AG04449 (cell line): ENCODE measurements around the gene SLC25A22.

ENCODE experiments used
- CTCF ChIA-PET: fragments of 350-600 bp; formaldehyde crosslinking; extraction: SDS; loops from one replicate; lab custom pipeline; 2021; ENCODE audit warnings: antibody characterized with exemption; lab: Yijun Ruan, JAX
- POLR2A ChIA-PET: fragments of 400-600, 350-600 bp; formaldehyde crosslinking; extraction: SDS; loops from one replicate; lab custom pipeline; 2020; ENCODE audit warnings: antibody characterized with exemption, inconsistent platforms; lab: Yijun Ruan, JAX
- DNase-seq: peaks from one replicate; pipeline ENCODE4 v3.0.0-alpha.2; 2010; ENCODE audit warnings: low read depth, low spot score
- H3K4me3 ChIP-seq: 2 replicates; pipeline ENCODE4 v1.5.1; 2011; ENCODE audit warnings: low read depth, mild to moderate bottlenecking, control low read depth, low read length
- CTCF ChIP-seq: IDR thresholded peaks from one replicate; pipeline ENCODE4 v1.5.1; 2011; ENCODE audit warnings: mild to moderate bottlenecking, moderate library complexity, low read length, control low read depth, inconsistent platforms; ENCODE audit not compliant: insufficient read depth; ENCODE audit errors: missing control alignments

The SLC25A22 gene

GRCh38 chr11:836274-836673 lies 38.2 kb upstream of the SLC25A22 start:
- no peak for TF ChIP-seq CTCF
- ChIA-PET POLR2A (interaction anchor here (1.2 to 8.7 kb wide), 2 partner anchors 9 to 17 kb away, joined by 6 to 109 read pairs; partner anchors contain the start of genes PNPLA2, POLR2L and TSPAN4), CTCF (no interaction called here)
- H3K4me3 ChIP-seq, result no peak overlapping the region
- no peak for DNase-seq

GRCh38 chr11:834371-835316 lies 36.6 kb upstream of the SLC25A22 start:
- H3K4me3 ChIP-seq, result peak overlapping the region; percentile 76
- POLR2A ChIA-PET, result interaction anchor here (0.8 to 8.7 kb wide), 5 partner anchors 10 to 25 kb away, joined by 3 to 109 read pairs (median 7); partner anchors contain the start of genes PNPLA2, POLR2L, RPLP2 and TSPAN4
- peak; percentile 55 for DNase-seq
- no peak for TF ChIP-seq CTCF
- CTCF ChIA-PET, result interaction anchor here (0.7 to 1.3 kb wide), 7 partner anchors 11 to 19 kb away, joined by 3 to 5 read pairs (median 4); partner anchors contain the start of gene PNPLA2

GRCh38 chr11:833849-834311 lies 35.8 kb upstream of the SLC25A22 start:
- no peak for DNase-seq
- TF ChIP-seq CTCF, result no peak
- H3K4me3 ChIP-seq, result peak overlapping the region; percentile 76
- ChIA-PET CTCF (interaction anchor here (0.7 to 1.3 kb wide), 5 partner anchors 10 to 18 kb away, joined by 3 to 5 read pairs (median 4); partner anchors contain the start of gene PNPLA2), POLR2A (interaction anchor here (1.6 to 8.7 kb wide), 3 partner anchors 11 to 14 kb away, joined by 7 to 109 read pairs (median 96); partner anchors contain the start of genes PNPLA2, POLR2L and TSPAN4)

- ChIA-PET CTCF (interaction anchor here (1.0 to 1.3 kb wide), 2 partner anchors 9 to 14 kb away, joined by 4 to 5 read pairs; partner anchors contain the start of gene PNPLA2), POLR2A (interaction anchor here (7.5 to 8.7 kb wide), 2 partner anchors 12 to 14 kb away, joined by 96 to 109 read pairs; partner anchors contain the start of genes PNPLA2, POLR2L and TSPAN4)
- no peak for TF ChIP-seq CTCF
- DNase-seq, result no peak
- H3K4me3 ChIP-seq, result peak overlapping the region; percentile 76
These were observed 35.2 kb upstream of the SLC25A22 start for GRCh38 chr11:833114-833791.

- peak within 1 kb of the TSS; percentile 76 for H3K4me3 ChIP-seq
- POLR2A ChIA-PET, result interaction anchor here (0.8 to 8.7 kb wide), 3 partner anchors 12 to 24 kb away, joined by 4 to 109 read pairs (median 96); partner anchors contain the start of genes PNPLA2, POLR2L and TSPAN4
- CTCF ChIA-PET, result interaction anchor here (1.3 kb wide), 1 partner anchor 11 kb away, joined by 6 read pairs; no protein-coding TSS in a partner anchor
These were observed 34.5 kb upstream of the SLC25A22 start, which contains the start of gene CD151 for GRCh38 chr11:832529-833113. Gene CD151 (plus strand): TSS chr11:832952. CDS start chr11:836070, 3,118 bp downstream.

More at GRCh38 chr11:832529-833113, 34.5 kb upstream of the SLC25A22 start, which contains the start of gene CD151:
- no peak for TF ChIP-seq CTCF
- no peak for DNase-seq
